Endodermal cell (in vitro differentiated cells): ENCODE data around the gene FERD3L. TPM values are rescaled to one million over a fixed set of nuclear protein-coding genes. Genes with fewer than 3 reads are reported as not detected.

Source experiments
- DNase-seq: peaks from one replicate; pipeline ENCODE4 v3.0.0-alpha.2; 2017
- H3K27ac ChIP-seq: 2 replicates; pipeline ENCODE4 v1.5.1; 2013; ENCODE audit warnings: mild to moderate bottlenecking, low read depth, low read length, moderate library complexity
- H3K27me3 ChIP-seq: 2 replicates; pipeline ENCODE4 v1.6.1; 2013; ENCODE audit warnings: mild to moderate bottlenecking, low read length, moderate library complexity; ENCODE audit not compliant: insufficient read depth, control insufficient read depth, poor library complexity, severe bottlenecking
- H3K36me3 ChIP-seq: 2 replicates; pipeline ENCODE4 v1.7.0; 2013; ENCODE audit warnings: mild to moderate bottlenecking, low read length, moderate library complexity; ENCODE audit not compliant: control insufficient read depth, insufficient read depth
- H3K4me1 ChIP-seq: one replicate; pipeline ENCODE4 v1.7.0; 2013; ENCODE audit warnings: low read length; ENCODE audit not compliant: control insufficient read depth, insufficient read depth
- H3K4me3 ChIP-seq: 2 replicates; pipeline ENCODE4 v1.5.1; 2013; ENCODE audit warnings: mild to moderate bottlenecking, low read length, moderate library complexity
- H3K9ac ChIP-seq: 2 replicates; pipeline ENCODE4 v1.6.1; 2013; ENCODE audit warnings: mild to moderate bottlenecking, low read length, moderate library complexity; ENCODE audit not compliant: poor library complexity, severe bottlenecking; ENCODE audit errors: extremely low read depth
- H3K9me3 ChIP-seq: 2 replicates; pipeline ENCODE4 v1.6.1; 2013; ENCODE audit warnings: mild to moderate bottlenecking, low read length, moderate library complexity; ENCODE audit not compliant: control insufficient read depth
- H3K27ac Mint-ChIP-seq: 2 replicates; pipeline ENCODE4 v1.8.0; 2020; ENCODE audit warnings: mixed read lengths
- H3K27me3 Mint-ChIP-seq: 2 replicates; pipeline ENCODE4 v1.8.0; 2021; ENCODE audit warnings: mild to moderate bottlenecking, mixed read lengths; ENCODE audit not compliant: insufficient read depth
- H3K36me3 Mint-ChIP-seq: 2 replicates; pipeline ENCODE4 v1.8.0; 2020; ENCODE audit warnings: low read depth, mixed read lengths
- H3K4me1 Mint-ChIP-seq: 2 replicates; pipeline ENCODE4 v1.8.0; 2020; ENCODE audit warnings: mixed read lengths
- H3K4me3 Mint-ChIP-seq: 2 replicates; pipeline ENCODE4 v1.8.0; 2020; ENCODE audit warnings: mild to moderate bottlenecking, moderate library complexity, mixed read lengths
- H3K9me3 Mint-ChIP-seq: 2 replicates; pipeline ENCODE4 v1.8.0; 2020; ENCODE audit warnings: mild to moderate bottlenecking, mixed read lengths
- WGBS, 2 experiments: methylation state at CpG; one replicate each; pipeline versions ENCODE4 v1.1.5 to v1.1.7; 2013; ENCODE audit warnings: missing lambda C conversion rate in 2 of 2, mixed read lengths in 1 of 2; ENCODE audit not compliant: insufficient coverage in 1 of 2, insufficient read length in 1 of 2; 5-methylcytosine and 5-hydroxymethylcytosine counted together
- total RNA-seq, 2 donors: library from RNA; stranded (reverse); fragmentation: NEBNext Ultra II Directional in 1 of 2; extraction: Animal tissue kit (Norgen Biotek cat#: 25700) in 1 of 2; gene quantifications; 2 replicates in 1 of 2; 3 replicates in 1 of 2; pipeline ENCODE4 v1.2.1, GENCODE V29; 2021
- TF ChIP-seq, protein P1 (sequence below): fragments of 200-600 bp; sonication (generic); conservative IDR thresholded peaks from 2 replicates; pipeline ENCODE4 v1.5.0; 2021; ENCODE audit warnings: antibody characterized with exemption, mild to moderate bottlenecking

The FERD3L gene
- total RNA-seq, 2 donors from 2014 or later = not detected

DNA sequence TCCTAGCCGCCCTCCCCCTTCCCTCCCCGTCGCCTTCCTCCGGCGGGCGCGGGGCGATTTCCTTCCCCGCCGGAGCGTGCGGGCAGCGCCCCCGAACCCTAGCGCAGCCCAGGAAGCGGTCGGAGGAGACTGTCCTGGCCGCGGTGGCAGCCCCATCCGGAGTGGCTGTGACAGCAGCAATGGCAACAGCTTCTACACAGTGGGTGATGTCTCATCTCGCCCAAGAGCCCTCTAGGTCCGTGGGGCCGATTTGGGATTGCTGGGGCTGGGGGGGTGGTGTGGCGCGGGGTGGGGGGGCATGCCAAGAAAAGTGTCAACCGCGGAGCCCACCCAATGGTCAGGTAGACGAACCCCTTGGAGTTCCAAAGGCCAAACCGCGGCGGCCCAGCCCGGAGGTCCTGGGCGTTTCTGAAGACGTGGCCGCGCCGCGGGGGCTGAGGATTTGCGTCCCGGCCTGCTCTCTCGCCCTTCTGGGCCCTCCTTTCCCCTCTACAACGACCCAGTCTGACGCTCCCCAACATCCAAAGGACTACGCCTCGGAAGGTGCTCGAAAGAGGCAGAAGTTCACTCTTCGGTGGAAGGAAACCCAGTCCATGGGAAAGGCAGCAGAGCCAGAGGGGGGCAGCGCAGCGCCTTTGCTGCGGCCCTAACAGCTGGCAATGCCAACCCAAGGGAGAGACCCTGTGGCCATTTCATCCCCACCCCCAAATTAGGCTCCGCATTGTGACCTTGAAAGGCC, 27.2 kb downstream of the FERD3L start:
- H3K27me3 Mint-ChIP-seq = peaks cover 85% of the 10 kb centered on the region
- Histone ChIP-seq H3K27ac (no peak overlapping the region), H3K9ac (no peak overlapping the region), H3K27me3 (peaks cover 84% of the 10 kb centered on the region), H3K9me3 (no peaks in the 10 kb centered on the region), H3K4me3 (peak overlapping the region; percentile 74), H3K36me3 (no peaks in the 10 kb centered on the region), H3K4me1 (no peaks in the 10 kb centered on the region)
- 0 to 1% methylated on average over 4 to 51 of the region's 51 CpGs for WGBS, 2 experiments
- TF ChIP-seq, protein P1, sequence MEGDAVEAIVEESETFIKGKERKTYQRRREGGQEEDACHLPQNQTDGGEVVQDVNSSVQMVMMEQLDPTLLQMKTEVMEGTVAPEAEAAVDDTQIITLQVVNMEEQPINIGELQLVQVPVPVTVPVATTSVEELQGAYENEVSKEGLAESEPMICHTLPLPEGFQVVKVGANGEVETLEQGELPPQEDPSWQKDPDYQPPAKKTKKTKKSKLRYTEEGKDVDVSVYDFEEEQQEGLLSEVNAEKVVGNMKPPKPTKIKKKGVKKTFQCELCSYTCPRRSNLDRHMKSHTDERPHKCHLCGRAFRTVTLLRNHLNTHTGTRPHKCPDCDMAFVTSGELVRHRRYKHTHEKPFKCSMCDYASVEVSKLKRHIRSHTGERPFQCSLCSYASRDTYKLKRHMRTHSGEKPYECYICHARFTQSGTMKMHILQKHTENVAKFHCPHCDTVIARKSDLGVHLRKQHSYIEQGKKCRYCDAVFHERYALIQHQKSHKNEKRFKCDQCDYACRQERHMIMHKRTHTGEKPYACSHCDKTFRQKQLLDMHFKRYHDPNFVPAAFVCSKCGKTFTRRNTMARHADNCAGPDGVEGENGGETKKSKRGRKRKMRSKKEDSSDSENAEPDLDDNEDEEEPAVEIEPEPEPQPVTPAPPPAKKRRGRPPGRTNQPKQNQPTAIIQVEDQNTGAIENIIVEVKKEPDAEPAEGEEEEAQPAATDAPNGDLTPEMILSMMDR = peak; percentile 23
- peak overlapping the region; percentile 57 for H3K4me3 Mint-ChIP-seq
- H3K36me3 Mint-ChIP-seq = no peaks in the 10 kb centered on the region
- DNase-seq = peak; percentile 74
- H3K4me1 Mint-ChIP-seq = peaks cover 21% of the 10 kb centered on the region
- no peaks in the 10 kb centered on the region for H3K9me3 Mint-ChIP-seq
- H3K27ac Mint-ChIP-seq = no peak overlapping the region

DNA sequence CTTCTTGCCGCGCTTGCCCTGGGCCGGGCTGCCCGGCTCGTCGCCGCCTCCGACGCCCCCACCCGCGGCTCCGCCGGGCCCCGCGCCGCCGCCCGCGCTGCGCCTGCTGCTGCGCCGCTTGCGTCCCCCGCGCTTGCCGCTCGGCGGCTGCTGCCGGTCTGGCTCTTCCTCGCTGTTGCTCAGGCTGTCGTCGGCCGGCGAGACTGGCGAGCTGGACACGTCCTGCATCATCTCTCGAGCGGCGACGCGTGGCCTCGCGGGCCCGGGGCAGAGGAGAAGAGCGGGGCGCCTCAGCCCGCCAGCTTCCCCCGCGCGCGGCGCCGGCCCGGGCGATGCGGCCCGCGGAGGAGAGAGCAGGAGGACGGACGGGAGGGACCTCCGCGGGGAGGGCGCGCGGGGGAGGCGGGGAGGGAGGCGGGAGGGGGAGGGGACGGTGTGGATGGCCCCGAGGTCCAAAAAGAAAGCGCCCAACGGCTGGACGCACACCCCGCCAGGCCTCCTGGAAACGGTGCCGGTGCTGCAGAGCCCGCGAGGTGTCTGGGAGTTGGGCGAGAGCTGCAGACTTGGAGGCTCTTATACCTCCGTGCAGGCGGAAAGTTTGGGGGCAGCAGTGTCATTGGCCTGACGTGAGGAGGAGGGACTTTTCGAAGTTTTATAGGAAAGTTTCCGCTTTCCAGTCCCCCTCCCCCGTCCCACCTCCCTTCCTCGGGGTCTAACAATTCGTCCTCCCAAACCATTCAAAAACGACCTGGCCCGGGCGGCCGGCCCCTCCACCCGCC, 27.9 kb downstream of the FERD3L start, which contains the start of gene TWIST1:
TSS of gene TWIST1 (minus strand) at position 546 of the 779 bp plus-strand sequence. CDS start at position 231, 315 bp downstream.
- 0% methylated on average over 11 to 90 of the region's 91 CpGs for WGBS, 2 experiments
- Histone ChIP-seq H3K4me1 (no peaks in the 10 kb centered on the region), H3K36me3 (no peaks in the 10 kb centered on the region), H3K27me3 (peaks cover 92% of the 10 kb centered on the region), H3K9ac (no peak within 1 kb of the TSS), H3K27ac (no peak within 1 kb of the TSS), H3K9me3 (no peaks in the 10 kb centered on the region), H3K4me3 (peak within 1 kb of the TSS; percentile 81)
- Mint-ChIP-seq H3K4me3 (peak within 1 kb of the TSS; percentile 57), H3K36me3 (no peaks in the 10 kb centered on the region), H3K27ac (no peak within 1 kb of the TSS), H3K27me3 (peaks cover 92% of the 10 kb centered on the region), H3K4me1 (peaks cover 17% of the 10 kb centered on the region), H3K9me3 (no peaks in the 10 kb centered on the region)
- peak; percentile 89 for DNase-seq
- TF ChIP-seq, protein P1 = no peak

DNA sequence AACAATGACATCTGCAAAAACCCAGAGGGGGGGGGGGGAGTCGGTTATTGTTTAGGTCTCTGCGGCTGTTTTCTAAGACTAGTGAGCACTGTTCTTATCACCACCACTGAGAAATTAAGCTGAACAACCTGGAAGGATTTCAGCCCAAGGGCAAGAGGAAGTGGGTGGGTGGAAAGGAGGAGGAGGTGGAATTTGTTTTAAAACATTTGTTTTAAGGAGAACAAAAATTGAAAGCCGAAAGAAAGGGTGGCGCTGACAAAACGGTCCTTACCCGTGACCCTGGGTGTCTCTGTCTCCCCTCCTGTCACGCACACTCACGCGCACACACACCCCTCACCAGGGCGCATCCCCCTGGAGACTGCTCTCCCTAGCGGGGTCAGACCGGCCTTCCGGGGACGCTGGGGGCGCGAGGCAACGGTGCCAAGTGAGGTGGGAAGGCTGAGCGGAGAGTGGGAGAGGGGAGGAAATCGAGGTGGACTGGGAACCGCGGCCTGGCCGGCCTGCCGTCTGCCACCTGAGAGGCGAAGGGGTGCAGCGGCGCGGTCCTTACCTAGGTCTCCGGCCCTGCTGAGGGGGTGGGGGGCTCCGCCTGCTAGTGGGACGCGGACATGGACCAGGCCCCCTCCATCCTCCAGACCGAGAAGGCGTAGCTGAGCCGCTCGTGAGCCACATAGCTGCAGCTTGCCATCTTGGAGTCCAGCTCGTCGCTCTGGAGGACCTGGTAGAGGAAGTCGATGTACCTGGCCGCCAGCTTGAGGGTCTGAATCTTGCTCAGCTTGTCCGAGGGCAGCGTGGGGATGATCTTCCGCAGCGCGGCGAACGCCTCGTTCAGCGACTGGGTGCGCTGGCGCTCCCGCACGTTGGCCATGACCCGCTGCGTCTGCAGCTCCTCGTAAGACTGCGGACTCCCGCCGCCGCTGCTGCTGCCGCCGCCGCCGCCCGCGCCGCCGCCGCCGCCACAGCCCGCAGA, 28.8 kb downstream of the FERD3L start:
- Histone ChIP-seq H3K9me3 (no peaks in the 10 kb centered on the region), H3K36me3 (no peaks in the 10 kb centered on the region), H3K27me3 (peaks cover 95% of the 10 kb centered on the region), H3K27ac (no peak overlapping the region), H3K4me3 (peak overlapping the region; percentile 81), H3K4me1 (no peaks in the 10 kb centered on the region), H3K9ac (no peak overlapping the region)
- WGBS, 2 experiments = 0% methylated on average over 10 to 68 of the region's 70 CpGs
- TF ChIP-seq, protein P1 = no peak
- DNase-seq = peak; percentile 85
- Mint-ChIP-seq H3K27me3 (peaks cover 95% of the 10 kb centered on the region), H3K4me1 (peaks cover 22% of the 10 kb centered on the region), H3K27ac (no peak overlapping the region), H3K36me3 (no peaks in the 10 kb centered on the region), H3K9me3 (no peaks in the 10 kb centered on the region), H3K4me3 (peak overlapping the region; percentile 57)
